ENCODE data around the gene GSG1L2. TPM values are rescaled to one million over a fixed set of nuclear protein-coding genes. Genes with fewer than 3 reads are reported as not detected.

The GSG1L2 gene
- total and polyA plus RNA-seq, 2 donors (not counting 1 experiment from before 2014, with no cell fraction given), result not detected

- H3K4me1 Mint-ChIP-seq, result no peaks in the 10 kb centered on the region
- no peak for TF ChIP-seq EZH2 (IDR thresholded peaks at IDR 0.05; ENCODE audit: borderline replicate concordance, insufficient read depth, low read depth, low read length, poor library complexity, severe bottlenecking)
- no peak for TF ChIP-seq CTCF (IDR thresholded peaks at IDR 0.05)
- no peak for DNase-seq
- H3K4me2 ChIP-seq (replicated peaks; ENCODE audit: low read depth, low read length, poor library complexity, severe bottlenecking), result no peak within 1 kb of the TSS
- H3K27me3 Mint-ChIP-seq, result peaks cover 7% of the 10 kb centered on the region
- WGBS (ENCODE audit: insufficient coverage), result 81% methylated on average over 8 of the region's 15 CpGs
- no peaks in the 10 kb centered on the region for H3K79me2 ChIP-seq (ENCODE audit: control insufficient read depth, insufficient read depth, low read length)
- no peaks in the 10 kb centered on the region for H3K36me3 ChIP-seq (replicated peaks in 1 of 2; ENCODE audit: control extremely low read depth in 1 of 2, control insufficient read depth in 1 of 2, extremely low read depth in 1 of 2, insufficient read depth in 2 of 2, low read length in 1 of 2)
- H3K27ac Mint-ChIP-seq, result no peak within 1 kb of the TSS
- ChIA-PET POLR2A (no interaction called here), CTCF (no interaction called here)
- no peak within 1 kb of the TSS for H2AFZ ChIP-seq (ENCODE audit: insufficient read depth, low read depth, low read length, poor library complexity, severe bottlenecking)
- no peak within 1 kb of the TSS for H3K4me3 ChIP-seq (ENCODE audit: control extremely low read depth in 1 of 5, extremely low read depth in 1 of 5, insufficient read depth in 1 of 5, low read depth in 2 of 5, low read length in 4 of 5)
- ATAC-seq (ENCODE audit: low read depth), result no peak
- H3K27me3 ChIP-seq (replicated peaks in 1 of 4; ENCODE audit: control extremely low read depth in 1 of 4, control insufficient read depth in 3 of 4, insufficient read depth in 4 of 4, low read length in 3 of 4), result no peaks in the 10 kb centered on the region
- no peaks in the 10 kb centered on the region for H3K9me3 Mint-ChIP-seq (ENCODE audit: insufficient read depth)
- no peak within 1 kb of the TSS for H3K27ac ChIP-seq (ENCODE audit: low read length in 2 of 2)
- no peaks in the 10 kb centered on the region for H3K9me3 ChIP-seq (ENCODE audit: control extremely low read depth in 1 of 3, control insufficient read depth in 2 of 3, insufficient read depth in 1 of 3, low read length in 2 of 3)
- H3K4me3 Mint-ChIP-seq, result no peak within 1 kb of the TSS
- intact Hi-C loops (cut with micrococcal nuclease), result no loop called here
- H3K4me1 ChIP-seq (ENCODE audit: control insufficient read depth in 2 of 2, insufficient read depth in 2 of 2, low read length in 2 of 2), result no peaks in the 10 kb centered on the region
- no peaks in the 10 kb centered on the region for H4K20me1 ChIP-seq (ENCODE audit: control insufficient read depth, insufficient read depth, low read length, poor library complexity, severe bottlenecking)
- H3K9ac ChIP-seq (ENCODE audit: low read length), result no peak within 1 kb of the TSS
Observed at GRCh38 chr17:9790889-9791876, 30.7 kb downstream of the GSG1L2 start, which contains the start of gene DHRS7C. Gene DHRS7C, minus strand, starts transcription at chr17:9791592. Its CDS starts 308 bp downstream, at chr17:9791284.

DNA sequence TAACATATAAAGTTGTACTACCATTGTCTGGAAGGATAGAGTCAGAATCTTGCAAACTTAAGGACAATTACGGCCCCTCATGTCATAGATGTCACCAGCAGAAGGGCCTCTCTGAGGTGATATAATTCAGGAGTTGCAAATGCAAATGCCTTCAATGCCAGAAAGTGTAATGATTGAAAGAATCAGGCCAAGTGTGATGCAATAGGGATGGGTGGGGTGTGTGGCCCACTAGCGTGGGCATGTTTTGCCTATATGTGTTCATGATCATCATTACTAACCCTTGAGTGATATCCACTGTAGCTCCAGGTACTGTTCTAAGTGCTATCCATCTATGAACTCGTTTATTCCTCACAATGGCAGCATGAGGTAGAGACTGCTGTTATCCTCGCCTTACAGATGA, 31.6 kb downstream of the GSG1L2 start:
- H3K27ac Mint-ChIP-seq, result no peak overlapping the region
- Histone ChIP-seq H3K27ac (ENCODE audit: low read length in 2 of 2) (no peak overlapping the region), H3K36me3 (replicated peaks in 1 of 2; ENCODE audit: control extremely low read depth in 1 of 2, control insufficient read depth in 1 of 2, extremely low read depth in 1 of 2, insufficient read depth in 2 of 2, low read length in 1 of 2) (no peaks in the 10 kb centered on the region), H2AFZ (ENCODE audit: insufficient read depth, low read depth, low read length, poor library complexity, severe bottlenecking) (no peak overlapping the region), H3K79me2 (ENCODE audit: control insufficient read depth, insufficient read depth, low read length) (no peaks in the 10 kb centered on the region), H3K27me3 (replicated peaks in 1 of 4; ENCODE audit: control extremely low read depth in 1 of 4, control insufficient read depth in 3 of 4, insufficient read depth in 4 of 4, low read length in 3 of 4) (no peaks in the 10 kb centered on the region), H3K9me3 (ENCODE audit: control extremely low read depth in 1 of 3, control insufficient read depth in 2 of 3, insufficient read depth in 1 of 3, low read length in 2 of 3) (no peaks in the 10 kb centered on the region), H3K4me3 (ENCODE audit: control extremely low read depth in 1 of 5, extremely low read depth in 1 of 5, insufficient read depth in 1 of 5, low read depth in 2 of 5, low read length in 4 of 5) (no peak overlapping the region), H4K20me1 (ENCODE audit: control insufficient read depth, insufficient read depth, low read length, poor library complexity, severe bottlenecking) (no peaks in the 10 kb centered on the region), H3K9ac (ENCODE audit: low read length) (no peak overlapping the region), H3K4me2 (replicated peaks; ENCODE audit: low read depth, low read length, poor library complexity, severe bottlenecking) (no peak overlapping the region), H3K4me1 (ENCODE audit: control insufficient read depth in 2 of 2, insufficient read depth in 2 of 2, low read length in 2 of 2) (no peaks in the 10 kb centered on the region)
- DNase-seq (no peak), ATAC-seq (ENCODE audit: low read depth) (no peak)
- WGBS (ENCODE audit: insufficient coverage), result 100% methylated on average over 1 of the region's 4 CpGs
- H3K4me3 Mint-ChIP-seq, result no peak overlapping the region
- POLR2A ChIA-PET, result no interaction called here
- intact Hi-C loops (cut with micrococcal nuclease), result no loop called here
- CTCF ChIA-PET, result no interaction called here
- no peaks in the 10 kb centered on the region for H3K9me3 Mint-ChIP-seq (ENCODE audit: insufficient read depth)
- H3K4me1 Mint-ChIP-seq, result no peaks in the 10 kb centered on the region
- peaks cover 3% of the 10 kb centered on the region for H3K27me3 Mint-ChIP-seq
- TF ChIP-seq CTCF (IDR thresholded peaks at IDR 0.05) (no peak), EZH2 (IDR thresholded peaks at IDR 0.05; ENCODE audit: borderline replicate concordance, insufficient read depth, low read depth, low read length, poor library complexity, severe bottlenecking) (no peak)
